Epithelial cell of esophagus (primary cell): Measurements from ENCODE around the gene GP1BB.
"Not testable (repeated sequence)": the region's sequence is repeated elsewhere in the genome, so short reads cannot be mapped to it uniquely, and the experiment has no call there.

Source experiments
- DNase-seq: peaks from one replicate; pipeline ENCODE4 v3.0.0; 2010; ENCODE audit warnings: low read depth
- H3K4me3 ChIP-seq: 2 replicates; pipeline ENCODE4 v1.5.1; 2011; ENCODE audit warnings: mild to moderate bottlenecking, low read length, control low read depth
- CTCF ChIP-seq: IDR thresholded peaks from 2 replicates; pipeline ENCODE4 v1.5.1; 2011; ENCODE audit warnings: low read depth, mild to moderate bottlenecking, low read length, control low read depth, inconsistent platforms; ENCODE audit not compliant: insufficient read depth; ENCODE audit errors: missing control alignments

The GP1BB gene

GRCh38 chr22:19694696-19695095 lies 28.6 kb upstream of the GP1BB start:
- TF ChIP-seq CTCF: no peak
- DNase-seq: no peak

DNA sequence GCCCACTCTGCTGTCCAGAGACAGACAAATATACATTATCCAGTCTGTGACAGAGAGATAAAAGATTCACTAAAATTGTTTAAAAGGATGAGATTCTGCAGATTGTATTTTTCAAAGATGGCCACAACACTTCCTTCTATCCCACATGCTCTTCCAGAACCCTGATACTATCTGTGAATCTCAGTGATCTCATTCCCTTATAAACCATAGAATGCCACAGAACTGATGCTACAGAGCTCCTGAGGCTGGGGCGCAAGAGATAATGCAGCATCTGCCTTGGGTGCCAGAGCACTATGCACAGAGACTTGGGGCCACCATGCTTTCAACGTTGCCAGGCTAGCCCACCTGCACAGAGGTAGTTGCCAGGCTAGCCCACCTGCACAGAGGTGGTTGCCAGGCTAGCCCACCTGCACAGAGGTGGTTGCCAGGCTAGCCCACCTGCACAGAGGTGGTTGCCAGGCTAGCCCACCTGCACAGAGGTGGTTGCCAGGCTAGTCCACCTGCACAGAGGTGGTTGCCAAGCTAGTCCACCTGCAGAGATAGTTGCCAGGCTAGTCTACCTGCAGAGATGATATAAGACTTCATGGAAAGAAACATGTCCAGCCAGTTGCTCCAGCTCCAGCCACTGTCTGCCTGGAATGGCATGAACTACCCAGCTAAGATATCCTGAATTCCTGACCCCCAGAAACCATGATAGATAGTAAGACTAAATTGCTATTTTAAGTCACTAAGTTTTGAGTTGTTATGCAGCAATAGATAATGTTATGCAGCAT lies 26.6 kb upstream of the GP1BB start:
- DNase-seq: no peak
- no peak for TF ChIP-seq CTCF
- H3K4me3 ChIP-seq: no peak overlapping the region

More at GRCh38 chr22:19694696-19695095, 28.6 kb upstream of the GP1BB start:
- H3K4me3 ChIP-seq: no peak overlapping the region

- H3K4me3 ChIP-seq, DNase-seq: not testable (repeated sequence)
Measured at GRCh38 chr22:19697871-19698270, 25.5 kb upstream of the GP1BB start.

DNA sequence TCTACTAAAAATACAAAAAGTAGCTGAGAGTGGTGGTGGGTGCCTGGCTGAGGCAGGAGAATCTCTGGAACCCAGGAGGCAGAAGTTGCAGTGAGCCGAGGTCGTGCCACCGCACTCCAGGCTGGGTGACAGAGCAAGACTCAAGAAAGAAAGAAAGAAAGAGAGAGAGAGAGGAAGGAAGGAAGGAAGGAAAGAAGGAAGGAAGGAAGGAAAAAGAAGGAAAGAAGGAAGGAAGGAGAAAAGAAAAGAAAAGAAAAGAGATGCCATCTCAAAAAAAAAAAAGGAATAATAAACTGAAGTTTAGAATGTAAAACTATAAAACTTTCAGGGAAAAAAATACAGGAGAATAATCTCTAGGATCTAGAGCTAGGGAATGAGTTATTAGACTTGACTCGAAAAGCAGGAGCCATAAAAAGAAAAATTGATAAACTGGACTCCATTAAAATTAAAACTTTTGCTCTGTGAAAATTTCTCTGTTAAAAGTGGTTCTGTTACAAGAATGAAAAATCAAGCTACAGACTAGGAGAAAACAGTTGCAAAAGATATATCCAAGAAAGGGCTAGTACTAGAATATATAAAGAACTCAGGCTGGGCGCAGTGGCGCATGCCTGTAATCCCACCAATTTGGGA lies 22.4 kb upstream of the GP1BB start:
- no peak for DNase-seq
- H3K4me3 ChIP-seq: no peak overlapping the region
- no peak for TF ChIP-seq CTCF

GRCh38 chr22:19701420-19702145 lies 21.8 kb upstream of the GP1BB start:
- TF ChIP-seq CTCF: no peak
- no peak overlapping the region for H3K4me3 ChIP-seq
- DNase-seq: no peak

DNA sequence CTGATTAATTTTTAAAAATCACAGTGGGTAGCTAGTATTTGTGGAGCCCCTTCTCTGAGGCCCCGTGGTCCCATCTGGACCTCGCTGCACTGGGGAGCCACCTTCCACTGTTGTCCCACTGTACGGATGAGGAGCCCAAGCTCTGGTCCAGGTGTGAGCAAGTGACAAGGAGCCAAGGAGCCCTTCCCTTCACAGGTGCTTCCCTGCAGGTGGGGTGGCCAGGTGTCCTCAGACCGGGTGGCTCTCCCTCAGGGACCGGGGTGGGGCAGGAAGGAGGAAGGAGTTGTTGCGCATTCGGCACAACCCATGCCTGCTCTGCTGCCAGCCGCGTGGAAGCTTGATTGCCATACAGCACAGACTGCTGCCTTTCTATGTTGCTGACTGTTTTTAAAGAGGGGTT lies 19.5 kb upstream of the GP1BB start:
- no peak overlapping the region for H3K4me3 ChIP-seq
- TF ChIP-seq CTCF: no peak
- no peak for DNase-seq

- no peak for DNase-seq
- no peak overlapping the region for H3K4me3 ChIP-seq
- no peak for TF ChIP-seq CTCF
Measured at GRCh38 chr22:19704355-19705015, 18.9 kb upstream of the GP1BB start.
